HG02943 (cell line): ENCODE results near the gene COL4A5.
"Not testable (repeated sequence)": the region's sequence is repeated elsewhere in the genome, so short reads cannot be mapped to it uniquely, and the experiment has no call there.

Experiments used
- ATAC-seq: cut with Tn5 transposase; IDR thresholded peaks from one replicate; pipeline ENCODE4 v1.9.1; 2021; ENCODE audit warnings: mild to moderate bottlenecking, low read depth, moderate library complexity; ENCODE audit not compliant: unreplicated experiment

The COL4A5 gene

DNA sequence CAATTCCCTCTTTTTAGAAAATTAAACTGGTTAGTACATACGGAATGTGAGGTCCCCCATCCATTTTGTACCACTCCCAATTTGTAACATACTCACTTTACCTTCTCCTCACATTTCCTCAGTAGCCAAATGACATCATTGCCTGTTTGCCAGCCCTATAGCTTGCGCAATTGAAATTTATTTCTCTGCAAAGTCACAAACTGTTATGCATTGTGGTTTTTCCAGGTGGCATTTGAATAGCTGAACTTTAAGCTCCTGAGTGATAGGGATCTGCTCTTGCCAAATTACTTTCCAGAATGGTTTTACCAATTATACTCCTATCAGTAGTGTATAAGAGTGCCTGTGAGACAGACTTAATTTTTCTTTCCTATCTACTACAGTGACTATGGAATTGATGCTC, 7.7 kb downstream of the COL4A5 start:
- ATAC-seq, result no peak

- ATAC-seq, result no peak
These were observed 14.2 kb downstream of the COL4A5 start for GRCh38 chrX:108453841-108454240.

DNA sequence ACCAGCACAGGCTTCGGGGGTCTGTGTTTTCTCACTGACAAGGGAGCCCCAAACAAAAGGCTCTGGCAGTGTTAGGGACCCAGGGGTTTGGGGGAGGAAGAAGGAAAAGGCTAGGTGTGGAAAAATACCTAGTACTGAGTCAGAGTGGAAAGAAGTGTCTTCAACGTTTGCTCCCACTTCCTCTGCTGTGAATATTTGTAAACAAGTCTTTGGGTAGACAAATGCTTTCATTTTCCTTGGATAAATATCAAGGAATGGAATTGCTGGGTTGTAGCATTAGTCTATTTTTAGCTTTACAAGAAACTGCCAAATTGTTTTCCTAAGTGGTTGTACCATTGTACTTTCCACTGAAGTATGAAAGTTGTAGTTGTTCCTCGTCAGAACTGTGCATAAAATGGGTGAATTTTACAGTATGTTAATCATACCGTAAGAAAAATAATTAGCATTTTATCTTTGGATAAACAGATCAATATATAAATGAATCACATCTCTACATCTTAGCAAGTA, 17.4 kb downstream of the COL4A5 start:
- ATAC-seq, result no peak

GRCh38 chrX:108464604-108465003, 25.0 kb downstream of the COL4A5 start:
- ATAC-seq, result no peak

- no peak for ATAC-seq
These were observed 28.8 kb downstream of the COL4A5 start for GRCh38 chrX:108468486-108468885.

GRCh38 chrX:108473979-108474378, 34.3 kb downstream of the COL4A5 start:
- ATAC-seq, result no peak

GRCh38 chrX:108481528-108481927, 41.9 kb downstream of the COL4A5 start:
- ATAC-seq, result not testable (repeated sequence)

- ATAC-seq, result no peak
These were observed 44.6 kb downstream of the COL4A5 start for GRCh38 chrX:108484251-108484650.

DNA sequence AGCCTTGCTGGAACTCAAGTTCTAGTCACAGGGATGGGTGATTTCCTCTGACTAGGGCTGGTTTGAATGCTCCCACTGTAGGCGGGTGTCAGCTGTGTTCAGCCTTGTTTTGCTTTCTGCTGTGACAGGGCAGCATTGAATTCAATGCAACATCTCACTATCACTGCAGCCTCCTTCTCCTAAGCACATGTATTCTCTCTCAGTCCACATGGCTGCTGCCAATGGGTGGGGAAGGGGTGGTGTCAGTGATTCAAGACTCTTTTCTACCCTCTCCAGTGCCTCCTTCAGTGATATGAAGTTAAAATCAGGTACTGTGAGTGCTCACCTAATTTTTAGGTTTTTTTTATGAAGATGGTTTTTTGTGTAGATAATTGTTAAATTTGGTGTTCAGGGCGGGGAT, 46.3 kb downstream of the COL4A5 start:
- ATAC-seq, result no peak

GRCh38 chrX:108494406-108495090, 54.9 kb downstream of the COL4A5 start:
- ATAC-seq, result no peak

DNA sequence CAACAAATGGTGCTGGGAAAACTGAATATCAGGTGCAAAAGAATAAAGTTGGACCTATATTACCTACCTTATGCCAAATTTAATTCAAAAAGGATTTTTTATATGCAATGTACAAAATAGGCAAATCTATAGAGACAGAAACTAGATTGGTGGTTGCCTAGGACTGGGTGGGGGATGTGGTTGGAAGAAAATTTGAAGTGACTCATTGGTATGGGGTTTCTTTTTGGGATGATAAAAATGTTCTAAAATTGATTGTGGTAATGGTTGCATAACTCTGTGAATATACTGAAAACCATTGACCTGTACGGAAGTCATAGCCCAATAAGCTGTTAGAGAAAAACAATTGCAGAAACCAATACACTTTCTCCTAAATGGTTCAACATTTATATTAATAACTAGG, 72.1 kb downstream of the COL4A5 start:
- no peak for ATAC-seq

GRCh38 chrX:108516184-108516583, 76.5 kb downstream of the COL4A5 start:
- ATAC-seq, result no peak

GRCh38 chrX:108527724-108528123, 88.1 kb downstream of the COL4A5 start:
- ATAC-seq, result no peak

GRCh38 chrX:108537005-108537404, 97.4 kb downstream of the COL4A5 start:
- ATAC-seq, result peak; percentile 79

GRCh38 chrX:108541286-108541685, 101.6 kb downstream of the COL4A5 start:
- no peak for ATAC-seq

DNA sequence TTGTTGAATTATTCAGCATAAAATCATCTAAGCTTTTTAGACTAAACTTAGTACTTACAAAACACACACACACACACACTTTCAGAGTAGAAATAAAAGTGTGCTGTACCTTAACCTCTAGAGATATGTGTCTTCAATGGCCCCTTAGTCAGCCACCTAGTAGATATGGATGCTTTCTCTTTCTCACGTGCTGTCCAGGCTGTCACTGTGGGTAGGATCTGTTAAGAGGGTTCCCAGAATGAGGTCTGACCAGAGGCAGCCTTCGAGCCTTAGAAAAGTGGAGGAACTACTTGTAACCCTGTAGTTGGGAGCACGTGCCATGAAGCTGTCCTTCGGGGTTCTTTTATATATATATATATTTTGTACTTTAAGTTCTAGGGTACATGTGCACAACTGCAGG, 117.9 kb downstream of the COL4A5 start:
- ATAC-seq, result no peak

- ATAC-seq, result no peak
These were observed 118.6 kb downstream of the COL4A5 start for GRCh38 chrX:108558217-108558616.

GRCh38 chrX:108573136-108573535, 133.5 kb downstream of the COL4A5 start:
- no peak for ATAC-seq

GRCh38 chrX:108582151-108582550, 142.5 kb downstream of the COL4A5 start:
- no peak for ATAC-seq

DNA sequence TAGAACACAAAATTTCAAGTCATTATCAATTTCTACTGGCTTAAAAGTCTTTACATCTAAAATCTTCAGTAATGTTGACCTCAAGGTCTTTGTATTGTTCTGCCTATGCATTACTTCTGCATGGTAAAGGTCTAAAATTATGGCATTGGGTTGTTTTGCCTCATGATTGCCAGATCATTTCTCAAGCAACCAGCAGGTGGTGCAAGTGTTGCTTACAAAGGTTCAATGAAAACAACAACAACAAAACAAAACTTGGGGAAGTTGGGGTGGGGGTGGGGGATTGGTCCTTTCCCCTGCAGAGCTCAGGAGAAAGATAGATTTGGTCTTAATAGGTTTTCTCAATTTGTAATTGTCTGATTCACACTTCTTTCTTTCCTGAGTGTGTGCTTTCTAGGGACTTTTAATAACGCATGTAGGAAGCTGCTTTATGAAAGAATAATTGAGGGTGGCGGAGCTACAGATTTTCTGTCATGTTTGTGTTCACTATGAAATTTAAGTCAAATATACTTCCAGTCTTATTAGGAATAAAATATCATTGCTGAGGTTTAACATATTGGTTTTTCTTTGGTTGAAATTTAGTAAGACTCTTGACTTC, 145.1 kb downstream of the COL4A5 start:
- no peak for ATAC-seq

DNA sequence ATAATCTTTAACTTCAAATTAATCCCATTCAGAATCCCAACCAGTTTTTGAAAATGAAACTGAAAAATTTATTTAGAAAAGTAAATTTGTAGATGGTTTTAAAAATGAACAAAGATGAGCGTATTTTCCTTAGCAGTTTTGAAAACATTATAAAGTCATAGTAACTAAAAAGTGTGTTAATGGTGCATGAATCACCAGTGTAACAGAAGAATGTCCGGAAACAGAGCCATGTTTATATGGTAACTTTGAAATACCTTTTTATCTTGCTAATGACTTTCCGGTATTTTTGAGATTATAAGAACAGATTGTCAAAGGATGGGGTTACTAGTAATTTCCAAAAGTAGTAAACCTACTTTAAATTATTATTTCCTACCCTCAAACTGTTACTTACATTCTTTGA, 150.9 kb downstream of the COL4A5 start:
- ATAC-seq, result no peak

GRCh38 chrX:108601276-108601675, 161.6 kb downstream of the COL4A5 start:
- no peak for ATAC-seq
